GM18502 (cell line): Measurements from ENCODE around the gene CECR2.

Source experiments
- ATAC-seq: cut with Tn5 transposase; IDR thresholded peaks from one replicate; pipeline ENCODE4 v1.9.1; 2021; ENCODE audit warnings: mild to moderate bottlenecking; ENCODE audit not compliant: unreplicated experiment, poor library complexity

Gene CECR2

GRCh38 chr22:17589810-17590375 lies 220.6 kb downstream of the CECR2 start:
- ATAC-seq = no peak

- no peak for ATAC-seq
Observed at GRCh38 chr22:17590586-17590985, 221.3 kb downstream of the CECR2 start.

GRCh38 chr22:17592201-17592600 lies 222.9 kb downstream of the CECR2 start:
- no peak for ATAC-seq

GRCh38 chr22:17596226-17596625 lies 227.0 kb downstream of the CECR2 start:
- no peak for ATAC-seq

GRCh38 chr22:17597217-17597616 lies 228.0 kb downstream of the CECR2 start:
- no peak for ATAC-seq

- ATAC-seq = no peak
Observed at GRCh38 chr22:17598318-17598717, 229.1 kb downstream of the CECR2 start.

- ATAC-seq = no peak
Observed at GRCh38 chr22:17601031-17601430, 231.8 kb downstream of the CECR2 start.

GRCh38 chr22:17603668-17604067 lies 234.4 kb downstream of the CECR2 start:
- no peak for ATAC-seq

GRCh38 chr22:17606496-17606895 lies 237.2 kb downstream of the CECR2 start:
- no peak for ATAC-seq
